NCI-H2081 (cell line): ENCODE data around the gene GRIP1.

ENCODE experiments used
- DNase-seq, 2 experiments: peaks; one replicate each; lab custom pipeline; 2025; lab: John Stamatoyannopoulos, UW

GRIP1 gene

GRCh38 chr12:66647034-66647691 is 31.7 kb downstream of the GRIP1 start:
- no peak for DNase-seq

DNA sequence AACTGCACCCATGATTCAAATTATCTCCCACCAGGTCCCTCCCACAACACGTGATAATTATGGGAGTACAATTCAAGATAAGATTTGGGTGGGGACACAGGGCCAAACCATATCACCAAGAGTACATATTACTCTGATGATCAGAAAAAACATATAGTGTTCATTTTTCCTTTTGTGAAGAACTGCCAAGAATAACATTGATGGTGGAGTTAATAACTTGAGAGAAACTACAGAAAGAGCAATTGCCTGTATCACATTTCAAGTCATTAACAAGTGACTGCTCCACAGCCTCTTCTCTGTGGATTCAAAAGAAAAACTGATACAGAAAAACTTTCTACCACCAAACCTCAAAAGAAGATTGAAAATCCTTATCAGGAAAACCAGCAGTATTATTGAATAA is 34.7 kb downstream of the GRIP1 start:
- DNase-seq: no peak

- no peak for DNase-seq
These were observed 38.0 kb downstream of the GRIP1 start for GRCh38 chr12:66640691-66641460.

GRCh38 chr12:66638666-66639065 is 40.2 kb downstream of the GRIP1 start:
- DNase-seq: peak in 1 of 2 experiments; percentile 14

DNA sequence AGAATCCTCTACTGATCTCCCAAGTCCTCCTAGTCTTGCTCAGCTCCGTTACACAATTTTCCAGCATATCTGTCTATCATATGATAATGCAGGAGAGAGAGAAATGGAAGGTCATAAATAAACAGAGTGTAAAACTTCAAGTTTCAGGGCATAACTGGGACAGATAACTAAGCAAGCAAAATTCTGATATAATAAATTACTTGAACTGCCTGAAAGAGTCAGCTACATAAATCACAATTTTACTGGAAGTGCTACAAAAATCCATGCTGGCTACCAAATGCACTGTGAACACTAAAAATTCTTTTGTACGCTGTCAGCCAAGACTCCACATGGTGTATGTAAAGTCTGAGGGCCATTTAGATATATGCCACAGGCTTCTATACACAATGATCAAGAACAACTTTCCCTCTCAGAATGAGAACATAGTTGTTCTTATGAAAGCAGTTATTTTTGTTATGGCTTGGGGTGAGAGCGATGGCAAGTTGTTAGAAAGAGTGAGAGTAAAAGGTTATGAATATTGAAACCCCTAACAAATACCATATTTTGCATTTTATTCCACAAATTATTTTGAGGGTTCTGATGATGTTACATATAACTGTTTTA is 41.1 kb downstream of the GRIP1 start:
- DNase-seq: no peak

DNA sequence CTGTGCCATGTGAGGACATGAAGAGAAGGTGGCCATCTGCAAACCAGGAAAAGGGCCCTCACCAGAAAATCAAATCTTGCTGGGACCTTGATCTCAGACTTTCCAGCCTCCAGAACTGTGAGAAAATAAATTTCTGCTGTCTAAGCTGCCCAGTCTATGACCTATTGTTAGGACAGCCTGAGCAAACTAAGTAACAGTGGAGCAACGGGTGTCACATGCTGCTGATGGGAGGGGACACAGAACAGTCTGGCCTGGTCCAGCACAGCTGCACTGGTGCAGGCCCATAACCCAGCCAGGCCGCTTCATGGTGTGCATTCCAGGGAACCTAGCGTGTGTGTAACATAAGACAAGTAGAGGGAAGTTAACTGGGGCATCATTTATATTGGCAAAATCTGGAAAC is 42.1 kb downstream of the GRIP1 start:
- no peak for DNase-seq

DNA sequence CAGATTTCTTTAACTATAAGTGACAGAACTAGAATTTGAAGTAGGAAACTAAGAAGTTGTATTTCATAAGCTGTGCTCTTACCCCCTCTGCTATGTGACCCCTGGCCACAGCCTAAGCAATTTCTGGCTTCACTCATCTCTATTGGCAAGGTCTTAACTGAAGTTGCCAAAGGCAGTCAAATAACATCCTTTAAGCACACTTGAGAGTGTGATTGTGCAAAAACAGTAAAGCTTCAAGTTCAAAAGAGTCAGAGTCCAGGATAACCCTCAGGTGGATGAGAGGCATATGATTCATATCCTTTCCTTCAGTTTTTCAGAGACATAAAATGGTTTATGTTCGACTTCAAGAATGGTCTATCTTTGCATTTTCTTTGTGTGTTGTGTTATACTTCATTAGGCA is 45.2 kb downstream of the GRIP1 start:
- DNase-seq: no peak

DNA sequence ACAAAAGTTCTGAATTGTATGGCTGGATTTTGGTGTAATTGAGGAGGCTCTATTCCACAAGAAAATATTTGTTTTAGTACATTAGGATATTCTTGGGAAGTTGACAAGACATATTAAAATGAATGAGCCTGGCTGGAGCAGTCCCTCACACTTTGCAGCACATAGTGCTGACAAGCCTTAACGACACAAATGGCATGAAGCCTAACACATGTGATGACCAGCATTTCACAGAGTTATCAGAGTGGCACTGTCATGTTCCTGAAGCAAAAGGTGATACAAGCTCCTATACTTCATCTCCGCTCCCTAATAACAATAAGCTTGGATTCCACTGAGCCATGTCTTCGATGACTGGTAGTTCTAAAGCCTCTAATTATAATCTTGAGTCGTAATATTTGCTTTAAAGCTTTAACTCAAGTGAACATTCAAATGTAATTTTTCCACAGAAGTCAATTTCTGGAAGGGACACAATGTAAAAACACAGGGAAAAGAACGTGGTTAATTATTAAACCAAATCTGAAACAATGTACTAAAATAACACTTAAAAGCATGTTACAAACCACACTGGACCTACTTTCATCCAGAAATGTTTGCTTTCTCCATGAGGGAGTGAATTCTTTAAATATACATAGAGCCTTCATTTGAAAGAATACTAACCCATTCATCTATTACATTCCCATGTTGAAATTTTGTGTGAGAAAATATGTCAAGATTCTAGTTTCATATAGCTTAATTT is 49.6 kb downstream of the GRIP1 start:
- DNase-seq: peak in 1 of 2 experiments; percentile 12

- DNase-seq: no peak
These were observed 50.9 kb downstream of the GRIP1 start for GRCh38 chr12:66627988-66628317.

DNA sequence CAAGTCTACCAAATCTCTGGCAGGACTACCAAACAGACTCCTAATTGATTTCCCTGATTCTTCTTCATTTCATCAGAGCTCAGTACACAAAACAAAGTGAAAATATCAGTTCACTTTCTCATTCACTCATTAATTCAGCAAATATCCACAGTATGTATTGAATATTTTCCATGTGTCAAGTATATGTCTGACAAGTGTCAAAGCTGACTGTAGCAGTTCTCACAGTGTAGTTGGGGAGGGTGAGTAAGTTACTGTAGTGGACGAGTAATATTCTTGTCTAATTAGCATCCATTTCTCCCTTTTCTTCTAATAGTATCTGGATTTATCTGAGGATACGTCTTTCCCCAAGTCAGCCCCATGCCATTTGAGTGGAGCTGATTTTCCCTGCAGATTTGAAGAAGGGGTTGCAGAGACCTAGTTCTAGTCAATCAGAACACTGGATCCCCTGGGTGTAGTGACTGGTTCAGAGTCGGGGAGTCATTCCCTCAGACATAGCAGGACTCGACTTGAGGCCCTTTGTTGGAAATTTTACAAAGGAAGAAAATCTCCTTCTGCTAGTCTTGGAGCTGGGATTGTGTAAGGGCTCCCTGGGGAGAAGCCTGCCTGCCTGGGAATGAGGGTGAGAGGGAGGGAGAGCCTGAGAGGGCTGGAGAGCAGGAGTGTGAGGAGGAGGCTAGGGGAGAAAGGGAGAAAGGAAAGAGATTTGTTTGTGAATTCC is 51.4 kb downstream of the GRIP1 start:
- DNase-seq: no peak

- no peak for DNase-seq
These were observed 54.1 kb downstream of the GRIP1 start for GRCh38 chr12:66624806-66625205.

DNA sequence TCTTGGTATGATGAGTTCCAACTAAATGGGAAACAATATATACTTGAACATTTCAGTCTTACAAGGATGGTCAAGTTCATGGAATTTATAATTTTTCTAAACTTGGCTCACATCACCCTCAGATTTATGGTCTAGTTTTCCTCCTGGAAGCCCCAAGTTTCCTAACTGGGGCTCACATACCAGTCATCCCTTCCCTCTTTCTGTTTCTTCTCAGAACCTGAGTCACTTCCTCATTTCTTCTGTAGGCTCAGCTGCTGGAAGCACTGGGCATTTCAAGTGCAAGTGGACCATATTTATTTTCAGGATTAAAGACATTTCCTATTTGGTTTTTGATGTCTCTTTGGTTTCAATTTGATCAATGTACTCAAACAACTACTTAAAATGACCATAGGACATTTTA is 55.4 kb downstream of the GRIP1 start:
- DNase-seq: no peak

DNA sequence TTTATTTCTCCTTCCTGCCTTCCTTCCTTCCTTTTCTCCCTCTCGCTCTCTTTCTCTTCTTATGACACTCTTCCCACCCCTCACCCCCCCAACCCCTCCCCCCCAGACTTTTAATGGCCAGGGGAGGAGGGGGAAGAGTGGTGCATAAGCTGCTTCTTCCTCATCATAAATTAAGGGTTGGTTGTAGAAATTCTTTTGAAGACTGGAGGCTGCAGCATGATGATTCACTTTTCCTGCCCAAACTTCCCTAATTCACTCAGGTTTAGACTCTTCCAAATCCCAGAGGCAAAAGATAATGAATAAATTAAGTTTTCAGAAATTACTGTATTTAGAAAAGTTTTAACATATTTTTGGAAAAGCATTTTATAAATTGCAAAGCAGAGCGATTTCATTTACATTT is 58.2 kb downstream of the GRIP1 start:
- DNase-seq: no peak

GRCh38 chr12:66620026-66620425 is 58.9 kb downstream of the GRIP1 start:
- no peak for DNase-seq

- DNase-seq: no peak
These were observed 60.9 kb downstream of the GRIP1 start for GRCh38 chr12:66617991-66618390.

- DNase-seq: peak in 1 of 2 experiments; percentile 21
These were observed 66.6 kb downstream of the GRIP1 start for GRCh38 chr12:66612090-66612775.

GRCh38 chr12:66607147-66607546 is 71.7 kb downstream of the GRIP1 start:
- DNase-seq: no peak

DNA sequence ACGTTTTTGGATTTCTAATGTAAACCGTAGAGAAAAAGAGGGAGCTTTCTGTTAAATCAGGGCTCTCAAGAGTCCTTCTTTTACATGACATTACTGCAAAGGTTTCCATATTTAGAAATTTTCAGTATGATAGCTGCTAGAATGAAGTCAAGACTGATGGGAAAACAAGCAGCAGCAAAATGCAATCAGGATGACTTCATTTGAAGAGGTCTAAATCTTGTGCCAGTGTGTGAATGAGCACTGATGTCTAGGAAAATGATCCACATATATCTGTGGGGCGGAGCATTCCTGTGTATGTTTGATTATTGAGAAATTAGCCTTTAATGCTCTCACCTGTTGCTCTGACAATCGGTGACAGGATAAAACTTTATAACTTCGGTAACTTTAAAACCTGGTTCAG is 73.6 kb downstream of the GRIP1 start:
- no peak for DNase-seq

DNA sequence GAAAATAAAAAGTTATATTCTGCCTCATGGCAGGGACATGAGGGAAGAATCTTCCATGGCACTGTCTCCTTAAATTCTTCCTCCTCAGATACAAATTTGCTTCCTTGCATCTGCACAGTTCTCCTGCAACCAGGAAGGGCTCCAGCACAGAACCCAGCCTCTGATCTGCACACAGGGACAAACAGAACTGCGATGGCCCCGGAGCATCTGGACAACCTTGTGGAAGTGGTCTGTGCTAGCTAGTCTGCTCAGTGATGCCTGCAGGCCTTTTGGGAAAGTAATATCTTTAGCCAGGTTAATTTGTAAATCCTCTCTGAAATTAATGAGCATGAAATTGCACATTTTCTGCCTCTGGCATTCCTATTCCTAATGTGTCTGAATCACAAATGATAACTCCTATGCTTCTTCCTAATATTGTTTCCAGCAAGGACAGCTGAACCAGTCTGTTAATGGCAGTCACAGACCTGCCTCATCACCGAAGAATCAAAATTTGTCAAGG is 74.8 kb downstream of the GRIP1 start:
- no peak for DNase-seq

- no peak for DNase-seq
These were observed 75.4 kb downstream of the GRIP1 start for GRCh38 chr12:66603461-66603860.

DNA sequence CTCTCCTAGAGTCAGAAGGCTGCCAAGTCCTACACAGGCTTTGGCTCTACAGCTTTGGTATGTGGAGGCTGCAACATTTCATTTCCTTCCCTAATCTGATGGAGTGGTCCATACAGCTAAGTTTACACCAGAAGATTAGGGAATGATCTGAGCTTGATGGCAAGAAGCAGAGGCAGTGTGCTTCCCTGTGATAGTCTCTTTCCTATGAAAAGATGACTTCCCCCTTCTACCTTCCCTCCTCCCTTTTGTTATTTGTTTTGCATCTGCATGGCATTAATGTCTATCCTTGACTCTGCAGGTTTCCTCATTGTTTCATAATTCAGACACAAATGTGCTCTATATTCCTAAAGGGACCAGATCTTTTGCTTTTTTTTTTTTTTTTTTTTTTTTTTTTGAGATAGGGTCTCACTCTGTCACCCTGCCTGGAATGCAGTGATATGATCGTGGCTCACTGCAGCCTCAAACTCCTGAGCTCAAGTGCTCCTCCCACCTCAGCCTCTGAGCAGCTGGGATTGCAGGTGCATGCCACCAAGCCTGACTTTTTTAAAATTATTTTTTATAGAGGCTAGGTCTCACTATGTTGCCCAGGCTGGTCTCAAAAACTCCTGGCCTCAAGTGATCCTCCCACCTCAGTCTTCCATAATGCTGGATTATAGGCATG is 76.3 kb downstream of the GRIP1 start:
- no peak for DNase-seq
